ENCODE data around the gene ITGAD. TPM values are rescaled to one million over a fixed set of nuclear protein-coding genes. Genes with fewer than 3 reads are reported as not detected.
"Not testable (repeated sequence)": the region's sequence is repeated elsewhere in the genome, so short reads cannot be mapped to it uniquely, and the experiment has no call there.

ITGAD gene
- polyA plus RNA-seq, 4 donors: 0.07 to 0.29 (median 0.20) TPM

- no peak for DNase-seq (ENCODE audit: low read depth in 4 of 4, low spot score in 3 of 4)
Measured at GRCh38 chr16:31401436-31401835, 8.3 kb downstream of the ITGAD start.

- DNase-seq (ENCODE audit: low read depth in 4 of 4, low spot score in 3 of 4): no peak
Measured at GRCh38 chr16:31402687-31403086, 9.6 kb downstream of the ITGAD start.

GRCh38 chr16:31403590-31404352 is 10.6 kb downstream of the ITGAD start:
- no peak for DNase-seq (ENCODE audit: low read depth in 4 of 4, low spot score in 3 of 4)

GRCh38 chr16:31404353-31405064 is 11.4 kb downstream of the ITGAD start:
- DNase-seq (ENCODE audit: low read depth in 4 of 4, low spot score in 3 of 4): no peak

GRCh38 chr16:31407406-31407805 is 14.3 kb downstream of the ITGAD start:
- DNase-seq (ENCODE audit: low read depth in 4 of 4, low spot score in 3 of 4): no peak

- DNase-seq (ENCODE audit: low read depth in 4 of 4, low spot score in 3 of 4): no peak
Measured at GRCh38 chr16:31409433-31409832, 16.3 kb downstream of the ITGAD start.

- DNase-seq (ENCODE audit: low read depth in 4 of 4, low spot score in 3 of 4): no peak
Measured at GRCh38 chr16:31410082-31410481, 16.9 kb downstream of the ITGAD start.

- DNase-seq (ENCODE audit: low read depth in 4 of 4, low spot score in 3 of 4): no peak
Measured at GRCh38 chr16:31411024-31411844, 18.1 kb downstream of the ITGAD start.

GRCh38 chr16:31412750-31413149 is 19.6 kb downstream of the ITGAD start:
- no peak for DNase-seq (ENCODE audit: low read depth in 4 of 4, low spot score in 3 of 4)

- DNase-seq (ENCODE audit: low read depth in 4 of 4, low spot score in 3 of 4): no peak
Measured at GRCh38 chr16:31413381-31413780, 20.2 kb downstream of the ITGAD start.

- DNase-seq (ENCODE audit: low read depth in 4 of 4, low spot score in 3 of 4): no peak
Measured at GRCh38 chr16:31413943-31414342, 20.8 kb downstream of the ITGAD start.

- DNase-seq (ENCODE audit: low read depth in 4 of 4, low spot score in 3 of 4): no peak
Measured at GRCh38 chr16:31414706-31415105, 21.6 kb downstream of the ITGAD start.

GRCh38 chr16:31416371-31416770 is 23.2 kb downstream of the ITGAD start:
- DNase-seq (ENCODE audit: low read depth in 4 of 4, low spot score in 3 of 4): no peak

GRCh38 chr16:31417036-31417435 is 23.9 kb downstream of the ITGAD start:
- not testable (repeated sequence) for DNase-seq (ENCODE audit: low read depth in 4 of 4, low spot score in 3 of 4)

GRCh38 chr16:31417916-31418315 is 24.8 kb downstream of the ITGAD start:
- no peak for DNase-seq (ENCODE audit: low read depth in 4 of 4, low spot score in 3 of 4)

GRCh38 chr16:31420037-31420436 is 26.9 kb downstream of the ITGAD start:
- DNase-seq (ENCODE audit: low read depth in 4 of 4, low spot score in 3 of 4): no peak

GRCh38 chr16:31421587-31421986 is 28.5 kb downstream of the ITGAD start:
- DNase-seq (ENCODE audit: low read depth in 4 of 4, low spot score in 3 of 4): no peak

GRCh38 chr16:31423241-31423640 is 30.1 kb downstream of the ITGAD start:
- no peak for DNase-seq (ENCODE audit: low read depth in 4 of 4, low spot score in 3 of 4)

GRCh38 chr16:31423801-31424200 is 30.7 kb downstream of the ITGAD start:
- DNase-seq (ENCODE audit: low read depth in 4 of 4, low spot score in 3 of 4): no peak

GRCh38 chr16:31427441-31428278 is 34.5 kb downstream of the ITGAD start:
- DNase-seq (ENCODE audit: low read depth in 4 of 4, low spot score in 3 of 4): peak; percentile 5 to 44 (median 31)

GRCh38 chr16:31428279-31428597 is 35.1 kb downstream of the ITGAD start, which contains the start of gene COX6A2:
TSS of gene COX6A2 (minus strand) at chr16:31428360. CDS start at chr16:31428325, 35 bp downstream.
- DNase-seq (ENCODE audit: low read depth in 4 of 4, low spot score in 3 of 4): no peak
